H1 (cell line): Measurements from ENCODE around the gene MAP7D2. TPM values are rescaled to one million over a fixed set of nuclear protein-coding genes. Genes with fewer than 3 reads are reported as not detected.

Source experiments
- CTCF ChIA-PET: fragments of 300-600 bp; sonication (Branson Sonifier 250); formaldehyde crosslinking; loops from one replicate; lab custom pipeline; 2021; ENCODE audit not compliant: partially characterized antibody; lab: Charles Lee
- POLR2A ChIA-PET: fragments of 300-600 bp; sonication (Branson Sonifier 250); formaldehyde crosslinking; loops from one replicate; lab custom pipeline; 2021; ENCODE audit warnings: inconsistent platforms; ENCODE audit not compliant: partially characterized antibody; lab: Charles Lee
- DNase-seq, 2 experiments: peaks; one replicate each; pipeline versions ENCODE4 v3.0.0 to v3.0.0-alpha.2; 2010 to 2022; ENCODE audit warnings: low spot score in 2 of 2, low read depth in 1 of 2, mixed read lengths in 1 of 2
- FAIRE-seq: peaks from 2 replicates; lab custom pipeline; 2011; peaks lifted over from hg19 to GRCh38; lab: Jason Lieb, UNC
- H2AFZ ChIP-seq: 2 replicates; pipeline ENCODE4 v1.8.1; 2012; ENCODE audit warnings: low read length, inconsistent platforms
- H2AK5ac ChIP-seq: 2 replicates; pipeline ENCODE4 v1.6.1; 2013; ENCODE audit warnings: low read depth, low read length
- H2BK120ac ChIP-seq: replicated peaks from 2 replicates; pipeline ENCODE3; 2013; ENCODE audit warnings: low read depth, low read length, inconsistent platforms
- H2BK12ac ChIP-seq: 2 replicates; pipeline ENCODE4 v1.6.1; 2013; ENCODE audit warnings: low read depth, low read length
- H2BK15ac ChIP-seq: 2 replicates; pipeline ENCODE4 v1.6.1; 2013; ENCODE audit warnings: low read length
- H2BK20ac ChIP-seq: 2 replicates; pipeline ENCODE4 v1.6.1; 2013; ENCODE audit warnings: low read length
- H2BK5ac ChIP-seq: 2 replicates; pipeline ENCODE4 v1.6.1; 2013; ENCODE audit warnings: low read depth, low read length
- H3K14ac ChIP-seq: 2 replicates; pipeline ENCODE4 v1.6.1; 2013; ENCODE audit warnings: inconsistent platforms; ENCODE audit not compliant: insufficient read length
- H3K18ac ChIP-seq: 2 replicates; pipeline ENCODE4 v1.6.1; 2013; ENCODE audit warnings: low read length; ENCODE audit errors: extremely low read depth
- H3K23ac ChIP-seq: 2 replicates; pipeline ENCODE4 v1.6.1; 2013; ENCODE audit warnings: inconsistent platforms; ENCODE audit not compliant: insufficient read length
- H3K23me2 ChIP-seq: 2 replicates; pipeline ENCODE4 v1.6.1; 2013; ENCODE audit warnings: low read depth, low read length
- H3K27ac ChIP-seq: 2 replicates; pipeline ENCODE4 v1.6.1; 2011; ENCODE audit warnings: low read depth, low read length, inconsistent platforms
- H3K27me3 ChIP-seq, 4 experiments: replicated peaks in 1 of 4; 1 replicate in 1 of 4; 2 replicates in 3 of 4; pipeline versions ENCODE4 v1.6.1 to v1.8.1; 2011 to 2013; ENCODE audit warnings: low read length in 3 of 4, mild to moderate bottlenecking in 3 of 4, inconsistent platforms in 2 of 4, mixed read lengths in 2 of 4, moderate library complexity in 1 of 4; ENCODE audit not compliant: control insufficient read depth in 3 of 4, insufficient read depth in 3 of 4; ENCODE audit errors: extremely low read depth in 1 of 4
- H3K36me3 ChIP-seq, 4 experiments: 2 replicates each; pipeline versions ENCODE4 v1.6.1 to v1.8.1; 2011 to 2013; ENCODE audit warnings: mild to moderate bottlenecking in 4 of 4, low read length in 3 of 4, moderate library complexity in 2 of 4, control low read depth in 1 of 4, inconsistent platforms in 1 of 4; ENCODE audit not compliant: insufficient read depth in 4 of 4, control insufficient read depth in 2 of 4
- H3K4ac ChIP-seq: replicated peaks from 2 replicates; pipeline ENCODE3; 2013; ENCODE audit warnings: low read length, low read depth, mixed read lengths, inconsistent platforms; ENCODE audit not compliant: insufficient read length
- H3K4me1 ChIP-seq, 4 experiments: replicated peaks in 1 of 4; 1 replicate in 1 of 4; 2 replicates in 3 of 4; pipeline versions ENCODE4 v1.6.1 to v1.8.1; 2011 to 2013; ENCODE audit warnings: low read length in 3 of 4, inconsistent platforms in 2 of 4, mixed read lengths in 1 of 4; ENCODE audit not compliant: insufficient read depth in 4 of 4, control insufficient read depth in 3 of 4
- H3K4me2 ChIP-seq, 2 experiments: 2 replicates each; pipeline versions ENCODE4 v1.6.1 to v1.8.1; 2011 to 2013; ENCODE audit warnings: low read depth in 2 of 2, low read length in 2 of 2, control low read depth in 1 of 2, inconsistent platforms in 1 of 2, mild to moderate bottlenecking in 1 of 2; ENCODE audit not compliant: insufficient read depth in 1 of 2
- H3K4me3 ChIP-seq, 4 experiments: fragments of 200-600, 300-600 bp in 1 of 4; sonication (generic), shearing (Covaris generic), sonication (Bioruptor Twin) in 1 of 4; 2 replicates each; pipeline versions ENCODE4 v1.5.1 to v1.8.1; 2011 to 2016; ENCODE audit warnings: low read length in 4 of 4, low read depth in 3 of 4, control low read depth in 2 of 4, inconsistent platforms in 2 of 4, mild to moderate bottlenecking in 2 of 4, mixed read lengths in 1 of 4, moderate library complexity in 1 of 4; ENCODE audit not compliant: insufficient read depth in 2 of 4; ENCODE audit errors: extremely low read depth in 1 of 4
- H3K56ac ChIP-seq: replicated peaks from 2 replicates; pipeline ENCODE3; 2013; ENCODE audit warnings: low read depth, mild to moderate bottlenecking, mixed read lengths, low read length, inconsistent platforms; ENCODE audit not compliant: insufficient read length
- H3K79me1 ChIP-seq: 2 replicates; pipeline ENCODE4 v1.6.1; 2013; ENCODE audit warnings: low read depth, low read length, control low read depth
- H3K79me2 ChIP-seq, 2 experiments: 2 replicates each; pipeline versions ENCODE4 v1.6.1 to v1.8.1; 2012 to 2013; ENCODE audit warnings: low read length in 2 of 2, mild to moderate bottlenecking in 2 of 2, inconsistent platforms in 1 of 2; ENCODE audit not compliant: insufficient read depth in 2 of 2, control insufficient read depth in 1 of 2
- H3K9ac ChIP-seq, 4 experiments: replicated peaks in 1 of 4; 1 replicate in 1 of 4; 2 replicates in 3 of 4; pipeline versions ENCODE4 v1.6.1 to v1.8.1; 2011 to 2013; ENCODE audit warnings: low read depth in 3 of 4, low read length in 3 of 4, control low read depth in 2 of 4, mild to moderate bottlenecking in 2 of 4, moderate library complexity in 2 of 4, inconsistent platforms in 1 of 4; ENCODE audit errors: extremely low read depth in 1 of 4
- H3K9me3 ChIP-seq, 2 experiments: 2 replicates each; pipeline versions ENCODE4 v1.6.1 to v1.8.1; 2012 to 2013; ENCODE audit warnings: mild to moderate bottlenecking in 2 of 2, moderate library complexity in 2 of 2, control low read depth in 1 of 2, inconsistent platforms in 1 of 2, low read depth in 1 of 2, low read length in 1 of 2, mixed read lengths in 1 of 2; ENCODE audit not compliant: insufficient read depth in 2 of 2
- H4K20me1 ChIP-seq, 2 experiments: replicated peaks in 1 of 2; 2 replicates each; pipeline versions ENCODE3 to v1.8.1; 2011 to 2013; ENCODE audit warnings: inconsistent platforms in 2 of 2, low read length in 2 of 2, mild to moderate bottlenecking in 1 of 2; ENCODE audit not compliant: insufficient read depth in 2 of 2, control insufficient read depth in 1 of 2
- H4K5ac ChIP-seq: 2 replicates; pipeline ENCODE4 v1.6.1; 2013; ENCODE audit warnings: low read length, low read depth, mixed read lengths, inconsistent platforms; ENCODE audit not compliant: insufficient read length
- H4K8ac ChIP-seq: 2 replicates; pipeline ENCODE4 v1.8.0; 2013; ENCODE audit warnings: mild to moderate bottlenecking, moderate library complexity, low read length, inconsistent platforms; ENCODE audit not compliant: insufficient read depth; ENCODE audit errors: extremely low read depth
- H4K91ac ChIP-seq: replicated peaks from 2 replicates; pipeline ENCODE3; 2013; ENCODE audit warnings: low read length, mixed read lengths, inconsistent platforms; ENCODE audit not compliant: insufficient read length
- BACH1 ChIP-seq: IDR thresholded peaks from 2 replicates; pipeline ENCODE4 v1.6.1; 2012; ENCODE audit warnings: low read length, improper control_type of control experiment
- FOSL1 ChIP-seq: IDR thresholded peaks from 2 replicates; pipeline ENCODE4 v1.6.1; 2011; ENCODE audit warnings: mild to moderate bottlenecking, low read depth, low read length, moderate library complexity; ENCODE audit not compliant: insufficient read depth
- GABPA ChIP-seq: IDR thresholded peaks from 2 replicates; pipeline ENCODE4 v1.6.1; 2011; ENCODE audit warnings: mild to moderate bottlenecking, low read length, moderate library complexity, borderline replicate concordance; ENCODE audit not compliant: insufficient read depth
- JUND ChIP-seq: IDR thresholded peaks from 2 replicates; pipeline ENCODE4 v1.6.1; 2011; ENCODE audit warnings: mild to moderate bottlenecking, improper control_type of control experiment, low read length
- KDM4A ChIP-seq: IDR thresholded peaks from one replicate; pipeline ENCODE4 v1.7.1; 2012; ENCODE audit warnings: low read depth, mild to moderate bottlenecking, moderate library complexity, low read length, inconsistent platforms; ENCODE audit not compliant: severe bottlenecking
- KDM5A ChIP-seq: fragments of 200-600 bp; IDR thresholded peaks from 2 replicates; pipeline ENCODE4 v1.7.1; 2012; ENCODE audit warnings: mild to moderate bottlenecking, low read length, inconsistent platforms, mixed read lengths
- RBBP5 ChIP-seq: IDR thresholded peaks from 2 replicates; pipeline ENCODE4 v1.7.1; 2012; ENCODE audit warnings: low read depth, mild to moderate bottlenecking, inconsistent platforms, low read length, moderate library complexity, borderline replicate concordance
- SRF ChIP-seq: IDR thresholded peaks from 2 replicates; pipeline ENCODE4 v1.6.1; 2011; ENCODE audit warnings: mild to moderate bottlenecking, low read depth, low read length, moderate library complexity
- TBP ChIP-seq: IDR thresholded peaks from 2 replicates; pipeline ENCODE4 v1.6.1; 2011; ENCODE audit warnings: low read depth, low read length, improper control_type of control experiment
- YY1 ChIP-seq: IDR thresholded peaks from 2 replicates; pipeline ENCODE4 v1.6.1; 2011; ENCODE audit warnings: low read depth, mild to moderate bottlenecking, low read length
- WGBS, 2 experiments: shearing (Covaris generic) in 1 of 2; methylation state at CpG; one replicate each; pipeline versions ENCODE4 v1.1.6 to v1.1.7; 2013 to 2015; ENCODE audit warnings: low lambda C conversion rate in 2 of 2, mixed read lengths in 2 of 2, inconsistent platforms in 1 of 2, low coverage in 1 of 2, missing lambda C conversion rate in 1 of 2; ENCODE audit not compliant: insufficient replicate concordance in 2 of 2, insufficient coverage in 1 of 2, insufficient read length in 1 of 2; ENCODE audit errors: extremely low coverage in 1 of 2, missing lambda C conversion rate in 1 of 2; 5-methylcytosine and 5-hydroxymethylcytosine counted together
- polyA plus RNA-seq, 7 experiments: library from polyadenylated mRNA; depleted of rRNA in 3 of 7; stranded (reverse) in 5 of 7; unstranded in 2 of 7; fragments of >200 nt in 5 of 7; fragments of 200-250 nt in 2 of 7; gene quantifications; 1 replicate in 5 of 7; 2 replicates in 1 of 7; 4 replicates in 1 of 7; pipeline versions ENCODE4 v1.2.1 to v1.2.3, GENCODE V29; 2011 to 2013; ENCODE audit warnings: missing spikeins in 2 of 7, mixed read lengths in 2 of 7
- total RNA-seq: library from RNA; stranded (reverse); fragmentation: NEBNext Ultra II Directional; extraction: Animal tissue kit (Norgen Biotek cat#: 25700); gene quantifications from 2 replicates; pipeline ENCODE4 v1.2.1, GENCODE V29; 2021
- TF ChIP-seq, protein P1 (sequence below): IDR thresholded peaks from 2 replicates; pipeline ENCODE4 v1.6.1; 2012; ENCODE audit warnings: inconsistent platforms

Gene MAP7D2
- total and polyA plus RNA-seq, 2 of the 8 experiments (the other 6 are each of a cell fraction or from before 2014, with no cell fraction given): 0.65 to 0.83 TPM

DNA sequence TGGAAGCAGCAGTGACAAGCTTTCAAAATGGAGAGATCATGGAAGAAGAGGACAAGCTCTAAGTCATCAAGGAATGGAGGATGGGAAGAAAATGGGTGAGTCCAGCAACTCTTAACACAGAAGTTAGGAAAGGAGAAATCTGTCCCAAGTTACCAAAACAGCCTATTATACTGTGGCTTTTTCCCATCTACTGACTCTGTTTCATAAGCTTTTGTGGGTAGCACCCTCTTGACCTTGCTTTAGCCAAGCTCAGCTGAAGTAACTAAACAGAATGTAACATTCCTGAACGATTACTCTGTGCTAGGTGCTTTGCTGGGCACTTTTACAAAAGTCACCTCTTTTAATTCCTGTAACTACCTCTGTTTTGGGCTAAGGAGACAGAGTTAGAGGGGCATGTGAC lies 54.9 kb downstream of the MAP7D2 start:
- no peaks in the 10 kb centered on the region for H3K79me1 ChIP-seq
- no peaks in the 10 kb centered on the region for H3K4me1 ChIP-seq
- CTCF ChIA-PET: interaction anchor here (0.6 to 2.8 kb wide), 2 partner anchors 69 to 157 kb away, joined by 3 to 16 read pairs; no protein-coding TSS in a partner anchor
- H3K27ac ChIP-seq: no peak overlapping the region
- no peaks in the 10 kb centered on the region for H3K9me3 ChIP-seq
- 67% methylated on average over 1 of the region's 1 CpG; no CpG with 5 or more reads in 1 of the 2 experiments for WGBS, 2 experiments
- H3K18ac ChIP-seq: no peak overlapping the region
- H3K4ac ChIP-seq: no peak overlapping the region
- H4K8ac ChIP-seq: no peak overlapping the region
- no peak overlapping the region for H2BK20ac ChIP-seq
- no peak overlapping the region for H4K91ac ChIP-seq
- H3K4me3 ChIP-seq: no peak overlapping the region
- no peaks in the 10 kb centered on the region for H3K36me3 ChIP-seq
- H3K23me2 ChIP-seq: no peaks in the 10 kb centered on the region
- no peaks in the 10 kb centered on the region for H3K27me3 ChIP-seq
- no peak overlapping the region for H2BK15ac ChIP-seq
- FAIRE-seq (no peak), DNase-seq (no peak)
- H3K9ac ChIP-seq: no peak overlapping the region
- no peak overlapping the region for H2AFZ ChIP-seq
- no peak overlapping the region for H2BK120ac ChIP-seq
- no peak overlapping the region for H2BK5ac ChIP-seq
- POLR2A ChIA-PET: interaction anchor here (0.8 kb wide), 1 partner anchor 61 kb away, joined by 4 read pairs; no protein-coding TSS in a partner anchor
- no peaks in the 10 kb centered on the region for H3K79me2 ChIP-seq
- no peaks in the 10 kb centered on the region for H4K20me1 ChIP-seq
- H4K5ac ChIP-seq: no peak overlapping the region
- H3K23ac ChIP-seq: no peak overlapping the region
- no peak overlapping the region for H3K56ac ChIP-seq
- no peak overlapping the region for H2AK5ac ChIP-seq
- no peak overlapping the region for H3K14ac ChIP-seq
- no peak overlapping the region for H3K4me2 ChIP-seq
- H2BK12ac ChIP-seq: no peak overlapping the region
- TF ChIP-seq YY1: no peak
- no peak for TF ChIP-seq GABPA
- no peak for TF ChIP-seq TBP
- TF ChIP-seq, protein P1, sequence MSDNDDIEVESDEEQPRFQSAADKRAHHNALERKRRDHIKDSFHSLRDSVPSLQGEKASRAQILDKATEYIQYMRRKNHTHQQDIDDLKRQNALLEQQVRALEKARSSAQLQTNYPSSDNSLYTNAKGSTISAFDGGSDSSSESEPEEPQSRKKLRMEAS: no peak
- no peak for TF ChIP-seq KDM4A
- no peak for TF ChIP-seq RBBP5
- no peak for TF ChIP-seq JUND
- no peak for TF ChIP-seq SRF
- no peak for TF ChIP-seq FOSL1
- no peak for TF ChIP-seq BACH1
- no peak for TF ChIP-seq KDM5A
